Measurements from ENCODE around the gene MGAT3. TPM values are rescaled to one million over a fixed set of nuclear protein-coding genes. Genes with fewer than 3 reads are reported as not detected.

MGAT3 gene
- total RNA-seq, 1 experiment from 2014 or later: 5.0 TPM

- H3K27ac Mint-ChIP-seq: peak overlapping the region in 1 of 3 experiments; percentile 55; a peak in 2 of 7 replicates
- H3K36me3 Mint-ChIP-seq (ENCODE audit: insufficient read depth in 1 of 3, low read depth in 3 of 3): peaks cover 27 to 68% (median 54%) of the 10 kb centered on the region in 3 experiments
- H3K79me2 ChIP-seq (ENCODE audit: insufficient read depth, low read length): peaks cover 8% of the 10 kb centered on the region; the same call in 1 of the 2 replicates
Measured at GRCh38 chr22:39524089-39524752, 67.4 kb downstream of the MGAT3 start.

More at GRCh38 chr22:39524089-39524752, 67.4 kb downstream of the MGAT3 start:
- no peak overlapping the region for H2BK5ac ChIP-seq (ENCODE audit: insufficient read length, low read length)
- H3K79me1 ChIP-seq (ENCODE audit: insufficient read depth, low read depth, low read length, poor library complexity, severe bottlenecking): no peaks in the 10 kb centered on the region
- no peak overlapping the region for H3K4ac ChIP-seq (ENCODE audit: low read depth, low read length)
- H3K23me2 ChIP-seq (ENCODE audit: insufficient read length, low read depth, low read length, poor library complexity, severe bottlenecking): peaks cover 9% of the 10 kb centered on the region
- no peak overlapping the region for H4K8ac ChIP-seq (replicated peaks; ENCODE audit: insufficient read length, low read depth, low read length)
- no peak overlapping the region for H3K23ac ChIP-seq (ENCODE audit: insufficient read length, low read depth, low read length)
- H4K20me1 ChIP-seq (ENCODE audit: control insufficient read depth, insufficient read depth, insufficient read length): peaks cover 9% of the 10 kb centered on the region
- H3K9ac ChIP-seq (ENCODE audit: extremely low read depth, insufficient read length, low read length): no peak overlapping the region
- Mint-ChIP-seq H3K4me1 (peaks cover 29 to 35% of the 10 kb centered on the region in 2 experiments), H3K27me3 (ENCODE audit: low read depth) (peaks cover 2% of the 10 kb centered on the region), H3K9me3 (peaks cover 0 to 2% of the 10 kb centered on the region in 2 experiments; a peak in 3 of 5 replicates), H3K4me3 (peak overlapping the region; percentile 21 to 27; a peak in 3 of 5 replicates)
- no peak for DNase-seq
- no peak overlapping the region for H3K27ac ChIP-seq (ENCODE audit: insufficient read length, low read depth, low read length)
- H4K91ac ChIP-seq (ENCODE audit: insufficient read length, low read depth, low read length): no peak overlapping the region
- no peaks in the 10 kb centered on the region for H3K9me3 ChIP-seq (ENCODE audit: control insufficient read depth, low read depth, low read length)
- no peak overlapping the region for H3K14ac ChIP-seq (ENCODE audit: insufficient read depth, low read length)
- H2BK120ac ChIP-seq (ENCODE audit: low read depth, low read length, poor library complexity, severe bottlenecking): no peak overlapping the region
- H3K56ac ChIP-seq (ENCODE audit: insufficient read length, low read depth, low read length): no peak overlapping the region
- H3K18ac ChIP-seq (ENCODE audit: insufficient read length, low read depth, low read length): no peak overlapping the region
- no peak overlapping the region for H2BK15ac ChIP-seq (ENCODE audit: low read depth, low read length)
- H3K4me2 ChIP-seq (ENCODE audit: insufficient read depth, insufficient read length, low read length): no peak overlapping the region
- no peak overlapping the region for H2AK5ac ChIP-seq (ENCODE audit: insufficient read length, low read length)
- H2AFZ ChIP-seq (ENCODE audit: low read length): no peak overlapping the region
- H3T11ph ChIP-seq (ENCODE audit: low read length): no peak overlapping the region
- H2BK20ac ChIP-seq (ENCODE audit: low read depth, low read length, poor library complexity, severe bottlenecking): no peak overlapping the region
- no peaks in the 10 kb centered on the region; the same call in 1 of the 2 replicates for H3K4me1 ChIP-seq (ENCODE audit: insufficient read depth, low read length)
- no peak for TF ChIP-seq CTCF (conservative IDR thresholded peaks at IDR 0.05)
- H4K5ac ChIP-seq (ENCODE audit: insufficient read length, low read depth, low read length): no peak overlapping the region
- no CpG with 5 or more reads among the region's 13 CpGs for WGBS (ENCODE audit: extremely low coverage, insufficient read length, low lambda C conversion rate)
- H3K27me3 ChIP-seq (ENCODE audit: insufficient read depth, low read length): no peaks in the 10 kb centered on the region
- H2BK12ac ChIP-seq (ENCODE audit: insufficient read length, low read depth, low read length): no peak overlapping the region

All from H9 (cell line).